ENCODE measurements around the gene FSTL3.

GRCh38 chr19:651114-651818, 24.9 kb upstream of the FSTL3 start:
- TF ChIP-seq CTCF (IDR thresholded peaks at IDR 0.05) (no peak), POLR2A (IDR thresholded peaks at IDR 0.05) (no peak)
